Frontal cortex (tissue), 4 donors: ENCODE data around the gene SLC24A1. TPM values are rescaled to one million over a fixed set of nuclear protein-coding genes. Genes with fewer than 3 reads are reported as not detected.

Source experiments
- DNase-seq, 2 donors: peaks; one replicate each; pipeline ENCODE4 v3.0.0; 2012; ENCODE audit warnings: low spot score in 2 of 2
- FAIRE-seq: peaks from 2 replicates; lab custom pipeline; 2012; peaks lifted over from hg19 to GRCh38; lab: Jason Lieb, UNC
- total RNA-seq: library from RNA; depleted of rRNA; stranded (reverse); fragments of >200 nt; gene quantifications from one replicate; pipeline ENCODE4 v1.2.3, GENCODE V29; 2014
- donor health status: control.
- donor health status: control.
- donor health status: control.

The SLC24A1 gene
- total RNA-seq, 1 donor from 2014 or later = 1.6 TPM

DNA sequence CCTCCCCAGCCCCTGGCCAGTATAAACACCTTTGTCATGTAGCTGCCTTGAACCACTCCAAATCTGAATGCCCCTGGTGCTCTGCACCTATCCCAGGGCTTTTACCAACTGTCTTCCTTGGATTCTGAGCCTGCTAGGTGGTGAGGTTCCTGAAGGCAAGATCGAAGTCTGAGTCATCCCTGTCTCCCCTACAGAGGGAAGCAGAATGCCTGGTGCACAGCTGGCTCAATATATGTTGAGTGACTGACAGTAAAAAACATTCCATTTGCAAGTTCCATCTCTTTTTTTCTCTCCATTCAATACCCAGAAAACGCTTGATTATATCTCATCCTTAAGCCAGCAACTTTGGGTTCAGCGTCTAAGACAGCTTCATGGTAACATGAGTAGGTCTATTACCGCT is 24.7 kb downstream of the SLC24A1 start:
- DNase-seq (no peak), FAIRE-seq (no peak)

DNA sequence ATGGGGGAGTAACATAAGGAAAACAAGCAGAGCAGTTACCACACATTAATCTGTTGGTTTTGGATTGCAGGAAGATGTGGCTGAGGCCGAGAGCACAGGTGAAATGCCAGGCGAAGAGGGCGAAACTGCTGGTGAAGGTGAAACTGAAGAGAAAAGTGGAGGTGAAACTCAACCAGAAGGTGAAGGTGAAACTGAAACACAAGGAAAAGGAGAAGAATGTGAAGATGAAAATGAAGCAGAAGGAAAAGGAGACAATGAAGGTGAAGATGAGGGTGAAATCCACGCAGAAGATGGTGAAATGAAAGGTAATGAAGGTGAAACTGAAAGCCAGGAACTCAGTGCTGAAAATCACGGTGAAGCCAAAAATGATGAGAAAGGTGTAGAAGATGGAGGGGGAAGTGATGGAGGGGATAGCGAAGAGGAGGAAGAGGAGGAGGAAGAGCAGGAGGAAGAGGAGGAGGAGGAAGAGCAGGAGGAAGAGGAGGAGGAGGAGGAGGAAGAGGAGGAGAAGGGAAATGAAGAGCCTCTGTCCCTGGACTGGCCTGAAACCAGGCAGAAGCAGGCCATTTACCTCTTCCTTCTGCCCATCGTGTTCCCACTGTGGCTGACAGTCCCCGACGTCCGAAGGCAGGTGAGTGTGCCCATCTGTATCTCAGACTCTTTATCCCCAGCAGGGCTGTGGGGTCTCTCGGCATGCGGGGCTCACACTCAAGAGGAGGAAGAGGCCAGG is 28.7 kb downstream of the SLC24A1 start:
- FAIRE-seq = no peak
- DNase-seq = no peak

DNA sequence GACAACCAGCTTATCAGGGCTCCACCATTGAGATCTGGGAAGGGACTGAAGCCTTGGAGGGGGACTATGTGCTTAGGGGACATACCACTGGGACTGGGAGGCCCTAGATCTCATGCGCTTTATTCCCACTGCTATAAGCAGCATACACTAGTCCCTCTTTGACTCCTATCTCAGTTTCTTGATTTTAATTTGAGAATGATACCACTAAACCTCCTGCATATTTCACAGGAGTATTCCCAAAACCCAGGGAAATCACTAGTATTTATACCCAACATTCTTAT is 29.2 kb downstream of the SLC24A1 start:
- no peak for DNase-seq
- FAIRE-seq = no peak

DNA sequence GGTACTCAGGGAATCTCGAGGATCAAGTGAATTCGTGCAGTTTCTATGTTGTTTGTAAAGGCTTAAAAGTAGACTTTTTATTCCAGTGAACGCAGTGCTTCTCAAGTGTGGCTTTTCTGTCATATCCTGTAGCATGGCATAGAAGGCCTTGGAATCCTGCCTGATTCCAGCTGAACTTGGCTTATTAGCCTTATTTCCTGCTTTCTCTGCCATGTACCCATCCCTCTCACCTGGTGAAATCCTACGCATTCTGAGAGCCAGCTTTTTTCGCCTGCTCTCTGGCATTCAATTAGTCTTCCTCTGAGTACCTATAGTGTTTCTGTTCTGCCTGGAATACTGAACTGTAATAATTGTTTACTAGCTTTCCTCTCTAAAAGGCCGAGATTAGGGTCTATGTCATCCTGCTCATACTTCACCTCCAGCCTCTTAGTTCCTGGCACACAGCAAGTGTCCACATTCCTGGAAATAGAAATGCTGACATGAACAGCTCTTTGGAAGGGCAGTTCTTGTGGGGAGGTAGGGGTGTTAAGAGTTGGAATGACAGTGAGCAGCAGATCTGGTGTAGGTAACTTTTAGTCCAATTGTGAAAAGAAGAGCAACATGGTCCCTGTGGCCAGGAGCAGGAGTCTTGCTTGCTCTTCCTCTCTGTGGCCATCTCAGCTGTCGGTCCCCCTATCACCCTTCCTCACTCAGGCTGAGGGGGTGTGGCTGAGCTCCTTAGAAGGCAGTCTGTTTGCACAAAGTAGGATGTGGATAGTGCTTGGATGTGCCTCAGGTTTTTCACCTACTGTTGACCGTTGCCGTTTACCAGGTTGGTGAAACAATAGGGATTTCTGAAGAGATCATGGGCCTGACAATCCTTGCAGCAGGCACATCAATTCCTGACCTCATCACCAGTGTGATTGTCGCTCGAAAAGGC is 30.4 kb downstream of the SLC24A1 start:
- DNase-seq = no peak
- no peak for FAIRE-seq

DNA sequence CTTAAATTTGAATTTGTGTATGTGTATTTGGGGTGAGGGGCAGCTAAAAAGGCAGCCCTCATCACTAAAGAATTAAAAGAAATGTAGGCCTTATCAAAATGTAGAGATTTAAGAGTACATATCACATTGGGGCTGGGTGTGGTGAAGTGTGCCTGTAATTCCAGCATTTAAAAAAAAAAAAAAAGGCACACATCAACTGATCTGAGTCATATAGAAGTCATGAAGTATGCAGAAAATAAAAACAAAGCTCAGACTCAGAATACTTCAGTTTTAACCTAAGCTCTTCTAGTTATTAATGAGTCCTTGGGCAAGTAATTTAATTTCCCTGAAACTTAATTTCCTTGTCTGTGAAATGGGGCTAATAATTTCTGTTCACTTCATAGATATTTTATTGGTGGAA is 31.6 kb downstream of the SLC24A1 start:
- FAIRE-seq (no peak), DNase-seq (no peak)

DNA sequence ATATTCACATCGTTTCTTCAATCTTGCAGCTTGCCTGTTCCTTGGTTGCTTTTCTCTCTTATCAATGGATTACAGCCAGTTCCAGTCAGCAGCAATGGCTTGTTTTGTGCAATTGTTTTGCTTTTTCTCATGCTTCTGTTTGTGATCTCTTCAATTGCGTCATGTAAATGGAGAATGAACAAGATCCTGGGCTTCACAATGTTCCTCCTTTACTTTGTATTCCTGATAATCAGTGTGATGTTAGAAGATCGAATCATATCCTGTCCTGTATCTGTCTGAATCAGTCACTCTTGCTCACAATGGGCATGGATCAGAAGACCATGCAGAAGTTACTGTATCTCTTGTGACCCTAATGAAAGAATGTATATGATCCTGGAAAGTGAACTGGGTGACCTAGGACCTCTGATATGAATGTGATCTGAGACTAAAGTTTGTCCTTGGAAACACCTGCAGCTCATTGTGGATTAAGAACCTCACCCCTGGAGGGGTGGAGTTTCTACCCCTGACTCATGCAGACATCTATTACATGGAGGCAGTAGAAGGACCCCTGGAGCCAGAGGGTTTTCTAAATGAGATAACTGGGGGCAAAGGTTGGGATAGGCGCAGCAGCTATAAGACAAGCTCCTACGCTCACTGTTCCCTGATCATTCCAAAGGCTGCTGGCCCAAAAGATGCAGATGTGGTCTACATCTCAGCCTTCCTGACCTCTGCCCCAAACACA is 32.2 kb downstream of the SLC24A1 start:
- FAIRE-seq (no peak), DNase-seq (no peak)

DNA sequence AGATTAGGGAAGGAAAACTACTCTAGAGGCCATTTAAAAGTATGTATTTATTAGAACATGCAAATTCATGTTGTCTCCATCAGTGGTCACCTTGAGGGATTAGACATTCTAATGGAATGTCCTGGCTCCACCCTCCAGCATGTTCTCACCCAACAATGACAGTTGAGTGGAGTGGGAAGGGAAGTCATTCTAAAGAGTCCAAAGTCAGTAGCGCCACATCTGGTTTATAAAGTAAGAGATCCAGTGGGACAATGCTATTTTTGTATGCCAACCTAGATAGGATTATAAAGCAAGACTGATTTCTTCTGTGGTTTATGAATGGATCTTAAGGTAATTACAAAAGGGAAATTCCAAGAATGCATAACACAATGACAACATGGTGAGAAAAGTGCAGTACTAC is 33.3 kb downstream of the SLC24A1 start:
- no peak for FAIRE-seq
- DNase-seq = no peak

DNA sequence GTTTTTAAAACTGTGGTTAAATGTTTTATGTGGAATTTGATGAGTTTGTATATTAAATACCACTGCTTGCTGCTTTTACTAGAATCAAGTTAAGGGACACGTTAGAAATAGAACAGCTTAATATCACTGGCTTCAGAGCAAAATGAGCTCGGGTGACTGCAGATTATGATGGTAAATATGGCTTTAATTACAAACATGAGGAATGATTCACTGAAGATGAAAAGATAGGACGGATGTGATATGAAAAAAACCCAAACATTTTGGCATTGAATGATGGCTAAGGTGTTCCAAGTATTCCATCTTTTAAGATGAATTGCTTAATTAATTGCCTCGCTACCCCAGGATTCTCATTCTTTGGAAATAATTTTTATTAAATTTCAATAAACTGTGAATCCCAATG is 33.7 kb downstream of the SLC24A1 start:
- DNase-seq (no peak), FAIRE-seq (no peak)

DNA sequence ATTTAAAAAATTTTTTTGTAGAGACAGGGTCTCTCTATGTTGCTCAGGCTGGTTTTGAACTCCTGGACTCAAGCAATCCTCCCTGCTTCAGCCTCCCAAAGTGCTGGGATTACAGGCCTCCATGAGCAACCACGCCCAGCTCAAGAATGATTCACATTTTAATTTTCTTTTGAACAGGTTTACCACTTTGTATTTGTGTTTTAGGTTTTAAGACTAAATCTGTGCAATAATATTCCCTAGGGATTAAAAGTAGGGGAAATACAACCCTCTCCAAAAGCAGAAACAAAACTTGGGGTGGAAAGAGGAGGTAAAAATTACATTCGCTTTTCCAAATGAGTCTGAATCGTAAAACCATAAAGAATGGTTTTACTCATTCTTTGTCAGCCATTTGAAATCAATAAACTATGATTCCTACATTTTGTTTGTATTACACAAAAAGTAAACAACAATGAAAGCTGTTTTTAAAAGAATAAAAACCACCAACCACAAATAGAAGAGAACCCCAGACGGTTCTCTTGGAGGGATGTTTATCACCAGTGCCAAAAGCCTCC is 37.8 kb downstream of the SLC24A1 start:
- no peak for DNase-seq
- no peak for FAIRE-seq

DNA sequence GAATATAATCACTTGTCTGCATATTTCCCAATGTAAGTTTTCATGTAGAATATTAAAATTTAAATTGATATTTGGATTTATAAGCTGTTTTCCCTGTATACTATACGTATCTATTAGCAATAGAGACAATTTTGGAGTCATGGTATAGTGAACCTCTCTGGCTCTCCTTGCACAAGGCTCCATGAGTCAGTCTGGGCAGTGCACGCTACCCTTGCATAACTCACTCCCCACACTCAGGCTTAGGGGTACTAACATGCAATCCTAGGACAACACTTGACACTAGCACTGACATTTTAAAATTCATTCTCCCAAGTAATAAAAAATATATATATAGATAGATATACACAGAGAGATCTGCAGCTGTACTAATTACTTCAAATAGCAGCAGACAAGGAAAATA is 39.2 kb downstream of the SLC24A1 start:
- DNase-seq = no peak
- FAIRE-seq = no peak

DNA sequence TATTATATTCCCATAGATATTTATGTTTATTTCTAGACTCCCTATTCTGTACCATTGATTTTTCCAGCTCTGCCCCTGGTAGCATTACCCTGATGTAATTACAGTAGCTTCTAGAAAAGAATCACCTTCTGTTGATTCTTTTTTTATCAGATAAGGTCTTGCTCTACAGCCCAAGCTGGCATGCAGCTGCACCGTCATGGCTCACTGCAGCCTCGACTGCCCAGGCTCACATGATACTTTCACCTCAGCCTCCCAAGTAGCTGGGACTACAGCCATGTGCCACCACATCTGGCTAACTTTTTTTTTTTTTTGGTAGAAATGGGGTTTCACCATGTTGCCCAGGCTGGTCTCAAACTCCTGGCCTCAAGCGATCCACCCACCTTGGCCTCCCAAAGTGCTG is 41.8 kb downstream of the SLC24A1 start:
- no peak for FAIRE-seq
- DNase-seq = no peak

DNA sequence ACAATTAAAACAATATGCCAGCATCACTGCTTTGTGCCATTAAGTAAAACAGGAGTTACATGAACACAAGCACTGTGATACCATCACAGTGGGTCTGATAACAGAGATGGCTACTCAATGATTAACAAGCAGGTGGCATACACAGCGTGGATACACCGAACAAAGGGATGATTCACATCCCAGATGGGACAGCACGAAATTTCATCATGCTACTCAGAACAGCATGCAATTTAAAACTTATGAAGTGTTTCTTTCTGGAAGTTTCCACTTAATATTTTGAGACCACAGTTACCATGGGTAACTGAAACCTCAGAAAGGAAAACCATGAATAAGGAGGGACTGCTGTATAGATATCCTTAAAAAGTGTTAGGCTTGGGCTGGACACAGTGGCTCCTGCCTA is 44.5 kb downstream of the SLC24A1 start:
- FAIRE-seq = no peak

DNA sequence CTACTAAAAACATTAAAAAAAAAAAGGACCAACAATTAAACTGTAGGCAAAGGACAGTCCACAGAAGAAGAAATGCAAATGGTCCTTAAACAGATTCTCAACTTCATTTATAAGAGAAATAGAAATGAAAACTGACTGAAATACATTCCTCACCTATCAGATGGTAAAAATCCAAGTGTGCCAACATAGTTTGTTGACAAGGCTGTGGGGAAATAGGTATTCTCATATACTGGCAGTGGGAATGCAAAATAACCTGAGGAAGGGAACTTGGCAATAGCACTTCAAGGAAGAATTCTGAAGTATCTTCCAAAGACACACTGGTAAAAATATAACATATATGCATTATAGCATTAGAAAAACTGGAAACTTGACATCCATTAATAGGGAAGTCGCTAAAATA is 53.8 kb downstream of the SLC24A1 start:
- DNase-seq = no peak
- FAIRE-seq = no peak

More for the DNA sequence above, 44.5 kb downstream of the SLC24A1 start:
- DNase-seq = no peak

DNA sequence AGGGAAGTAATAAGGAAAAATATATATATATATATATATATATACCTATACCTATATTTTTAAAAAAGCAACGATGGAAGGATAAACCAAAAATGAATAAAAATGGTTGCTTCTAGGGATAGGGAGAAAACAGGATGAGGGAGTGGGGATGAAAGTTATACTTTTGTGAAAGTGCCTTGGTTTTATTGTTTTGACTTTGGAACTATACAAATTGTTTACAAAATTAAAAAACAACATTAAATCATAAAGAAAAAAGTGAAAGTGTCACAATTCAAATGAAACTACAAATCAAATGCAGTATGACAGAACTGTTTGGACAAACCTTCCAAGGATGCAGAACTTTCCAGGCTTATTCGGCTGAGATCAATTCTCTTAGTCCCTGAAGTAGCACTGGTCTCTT is 54.4 kb downstream of the SLC24A1 start:
- no peak for FAIRE-seq

DNA sequence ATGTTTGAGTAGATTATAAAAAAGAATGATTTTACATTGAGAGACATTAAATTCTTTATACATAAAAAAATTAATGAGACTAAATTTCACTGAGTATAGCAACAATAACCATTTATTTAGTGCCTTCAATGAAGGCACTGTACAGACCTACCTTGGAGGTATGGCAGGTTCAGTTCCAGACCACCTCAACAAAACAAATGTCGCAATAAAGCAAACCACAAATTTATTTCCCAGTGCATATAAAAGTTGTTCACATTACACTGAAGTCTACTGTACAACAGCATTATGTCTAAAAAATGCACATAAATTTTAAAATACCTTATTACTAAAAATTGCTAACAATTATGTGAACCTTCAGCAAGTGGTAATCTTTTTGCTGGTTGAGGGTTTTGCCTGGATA is 58.8 kb downstream of the SLC24A1 start:
- no peak for FAIRE-seq
- no peak for DNase-seq

More for the DNA sequence above, 54.4 kb downstream of the SLC24A1 start:
- no peak for DNase-seq

DNA sequence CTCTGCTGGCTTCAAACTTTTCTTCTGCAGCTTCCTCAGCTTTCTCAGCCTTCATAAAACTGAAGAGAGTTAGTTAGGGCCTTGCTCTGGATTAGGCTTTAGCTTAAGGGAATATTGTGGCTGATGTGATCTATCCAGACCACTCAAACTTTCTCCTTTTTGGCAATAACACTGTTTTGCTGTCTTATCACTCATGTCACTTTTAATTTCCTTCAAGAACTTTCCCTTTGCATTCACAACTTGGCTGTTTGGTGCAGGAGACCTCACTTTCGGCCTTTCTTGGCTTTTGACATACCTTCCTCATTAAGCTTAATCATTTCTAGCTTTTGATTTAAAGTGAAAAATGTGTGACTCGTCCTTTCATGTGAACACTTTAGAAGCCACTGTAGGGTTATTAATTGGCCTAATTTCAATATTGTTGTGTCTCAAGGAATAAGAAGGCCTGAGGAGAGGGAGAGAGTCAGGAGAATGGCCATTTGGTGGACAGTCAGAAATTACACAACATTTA is 60.7 kb downstream of the SLC24A1 start:
- FAIRE-seq (no peak), DNase-seq (no peak)

DNA sequence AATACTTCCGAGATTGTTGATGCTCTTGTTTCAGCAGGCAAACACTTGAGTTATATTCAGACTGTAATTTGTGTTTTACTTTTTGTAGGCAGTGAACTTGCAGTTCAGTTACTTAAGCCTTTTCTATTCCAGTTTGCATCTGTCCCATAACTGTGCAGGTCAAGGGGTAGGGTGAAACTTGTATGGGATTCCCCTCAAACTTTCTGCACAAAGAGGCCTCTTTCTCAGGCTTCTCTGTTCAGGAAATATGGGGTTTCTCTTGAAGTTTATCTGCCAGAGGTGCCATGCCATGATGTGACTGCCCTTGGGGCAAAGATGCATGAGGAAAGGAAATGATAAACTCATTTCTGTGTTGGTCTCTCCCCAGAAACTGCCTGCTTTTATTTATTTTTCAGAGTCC is 66.7 kb downstream of the SLC24A1 start:
- FAIRE-seq (no peak), DNase-seq (no peak)

DNA sequence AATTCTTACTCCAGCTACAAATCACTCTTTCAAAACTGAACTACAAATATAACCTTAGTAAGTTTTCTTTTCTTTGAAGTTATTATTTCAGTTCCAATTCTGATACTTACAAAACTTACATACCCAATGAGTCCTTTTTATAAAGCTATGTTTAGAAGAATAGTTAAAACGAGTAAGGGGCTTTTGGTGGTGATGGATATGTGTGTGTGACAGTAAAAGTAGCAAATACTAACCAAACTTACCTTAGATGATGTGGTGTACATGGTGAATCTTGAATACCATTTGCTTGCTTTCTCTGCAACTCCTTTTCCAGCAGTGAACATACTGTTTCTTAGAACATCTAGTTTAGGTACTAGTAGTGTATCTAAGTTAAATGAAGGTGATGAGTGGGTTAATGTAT is 68.4 kb downstream of the SLC24A1 start:
- no peak for DNase-seq
- no peak for FAIRE-seq

DNA sequence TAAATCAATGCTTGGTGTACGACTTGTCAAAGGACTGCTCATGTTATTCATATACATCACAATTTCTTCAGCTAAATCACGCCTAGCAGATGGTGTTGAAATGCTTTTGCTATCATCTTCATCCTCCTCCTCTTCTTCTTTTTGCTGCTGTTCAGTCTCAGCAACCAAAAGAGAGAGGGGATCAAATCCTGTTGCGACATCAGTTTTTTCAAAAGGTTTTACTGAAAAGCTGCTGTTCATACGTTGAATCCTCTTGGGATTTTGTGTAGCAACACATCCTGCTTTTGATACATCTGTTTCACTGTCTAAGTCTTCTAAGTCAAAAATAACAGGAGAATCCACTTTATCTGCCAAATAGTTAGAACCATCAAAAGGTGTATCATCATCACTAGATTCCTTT is 69.0 kb downstream of the SLC24A1 start:
- FAIRE-seq (no peak), DNase-seq (no peak)

DNA sequence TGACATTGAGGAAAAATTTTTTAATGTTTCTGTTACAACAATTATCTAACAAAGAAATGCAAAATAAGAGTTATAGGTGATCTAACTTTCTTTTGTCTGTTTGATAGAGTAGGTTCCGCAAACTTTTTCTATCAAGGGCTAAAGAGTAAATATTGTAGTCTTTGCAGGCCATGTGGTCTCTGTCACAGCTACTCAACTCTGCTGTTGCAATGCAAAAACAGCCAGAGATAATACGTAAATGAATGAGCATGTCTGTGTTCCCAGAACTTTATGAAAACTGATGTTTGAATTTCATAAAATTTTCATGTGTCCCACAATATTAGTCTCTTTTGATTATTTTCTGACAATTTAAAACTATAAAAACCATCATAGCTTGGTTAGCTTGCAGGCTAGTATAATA is 73.3 kb downstream of the SLC24A1 start:
- DNase-seq = no peak
- FAIRE-seq = no peak
